GM18508 (cell line): ENCODE measurements around the gene C4orf50.

Source experiments
- ATAC-seq: cut with Tn5 transposase; IDR thresholded peaks from one replicate; pipeline ENCODE4 v1.9.1; 2021; ENCODE audit warnings: moderate number of reproducible peaks; ENCODE audit not compliant: insufficient read depth, unreplicated experiment

Gene C4orf50

GRCh38 chr4:6018331-6018730 lies at the start of gene C4orf50:
C4orf50 (minus strand) TSS chr4:6018431.
- ATAC-seq, result no peak

DNA sequence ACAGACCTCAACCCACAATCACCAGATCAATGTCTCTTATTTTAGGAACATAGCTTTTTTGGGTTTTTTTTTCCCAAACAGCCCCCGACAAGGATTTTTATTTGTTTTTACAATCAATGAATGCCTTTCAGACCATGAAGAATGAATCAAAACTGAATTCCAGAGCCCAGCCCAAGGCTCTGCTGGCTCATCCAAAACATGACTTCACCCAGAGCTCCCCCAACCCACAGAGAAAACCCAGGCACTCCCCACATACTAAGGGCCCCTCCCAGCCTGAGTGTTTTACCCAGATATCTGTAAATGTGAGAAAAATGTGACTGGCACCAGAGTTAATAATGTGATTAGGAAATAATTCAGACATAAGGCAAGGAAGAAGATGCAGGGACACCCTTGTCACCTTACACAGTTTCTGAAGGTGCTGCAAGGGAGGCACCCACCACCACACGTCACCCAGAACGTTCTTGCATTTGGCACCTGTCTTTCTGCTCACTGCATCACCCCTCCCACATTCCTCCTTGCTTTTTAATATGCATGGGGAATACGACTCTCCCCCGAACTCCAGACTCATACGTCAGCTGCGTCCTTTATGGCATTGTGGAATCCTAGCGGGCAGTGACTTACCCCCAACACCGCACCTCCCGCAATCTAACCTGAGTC lies 47.8 kb upstream of the C4orf50 start:
- no peak for ATAC-seq

- ATAC-seq, result no peak
Measured at GRCh38 chr4:6065166-6065565, 46.9 kb upstream of the C4orf50 start.

DNA sequence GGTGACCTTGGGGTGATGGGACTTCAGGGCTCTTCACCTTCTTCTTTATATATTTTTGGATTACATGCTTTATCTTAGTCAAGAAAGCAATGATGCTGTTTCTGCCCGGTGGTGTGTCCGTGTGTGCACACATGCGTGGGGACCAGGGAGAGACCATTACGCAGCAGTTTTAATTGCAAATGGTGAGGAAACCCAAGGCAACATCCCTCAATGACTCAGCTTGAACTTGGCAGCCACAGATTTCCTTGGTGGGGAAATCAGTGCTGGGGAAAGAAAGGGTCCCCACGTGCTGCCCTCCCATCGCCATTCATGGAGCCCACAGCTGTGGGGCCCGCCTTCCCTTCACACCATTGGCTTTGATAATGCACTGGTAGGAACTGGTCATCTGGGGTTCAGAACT lies 46.2 kb upstream of the C4orf50 start:
- no peak for ATAC-seq

GRCh38 chr4:6063684-6064083 lies 45.5 kb upstream of the C4orf50 start:
- ATAC-seq, result no peak

DNA sequence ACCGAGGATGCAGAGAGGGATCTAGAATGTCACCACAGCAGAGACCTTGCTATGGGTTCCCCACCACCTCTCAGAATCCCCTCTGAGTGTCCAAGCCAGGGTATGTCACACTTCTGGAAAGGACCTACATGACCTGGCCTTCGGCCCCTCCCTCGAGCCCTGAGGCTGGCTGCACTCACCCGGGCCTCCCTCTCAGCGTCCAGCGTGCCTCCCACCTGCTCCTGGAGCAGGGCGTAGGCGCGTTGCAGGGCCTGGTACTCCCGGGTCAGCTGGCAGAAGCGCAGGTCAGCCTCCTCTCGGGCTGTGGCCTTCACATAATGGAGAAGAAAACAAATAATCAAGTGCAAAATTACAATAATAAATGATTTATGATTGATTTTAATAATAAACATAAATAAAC lies 43.9 kb upstream of the C4orf50 start:
- ATAC-seq, result no peak

DNA sequence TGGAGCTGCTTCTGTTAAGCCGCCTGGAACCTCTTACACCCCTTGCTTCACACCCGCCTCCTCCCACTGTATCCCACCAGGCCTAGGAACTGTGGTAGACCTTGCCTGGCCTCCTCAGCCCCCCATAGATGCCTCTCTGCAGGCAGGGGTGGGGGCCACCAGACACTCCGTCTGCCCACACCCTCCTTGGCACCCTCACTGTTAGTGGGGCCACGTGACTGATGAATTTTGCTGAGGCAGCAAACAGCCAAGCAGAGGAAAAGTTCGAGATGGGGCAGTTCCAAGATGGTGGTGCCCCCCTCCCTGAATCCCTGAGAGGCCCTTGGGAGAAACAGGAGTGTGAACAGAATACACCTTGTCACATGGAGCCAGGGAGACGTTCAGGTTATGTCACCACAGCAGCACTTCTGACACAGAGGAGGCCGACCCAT lies 41.2 kb upstream of the C4orf50 start:
- ATAC-seq, result no peak

DNA sequence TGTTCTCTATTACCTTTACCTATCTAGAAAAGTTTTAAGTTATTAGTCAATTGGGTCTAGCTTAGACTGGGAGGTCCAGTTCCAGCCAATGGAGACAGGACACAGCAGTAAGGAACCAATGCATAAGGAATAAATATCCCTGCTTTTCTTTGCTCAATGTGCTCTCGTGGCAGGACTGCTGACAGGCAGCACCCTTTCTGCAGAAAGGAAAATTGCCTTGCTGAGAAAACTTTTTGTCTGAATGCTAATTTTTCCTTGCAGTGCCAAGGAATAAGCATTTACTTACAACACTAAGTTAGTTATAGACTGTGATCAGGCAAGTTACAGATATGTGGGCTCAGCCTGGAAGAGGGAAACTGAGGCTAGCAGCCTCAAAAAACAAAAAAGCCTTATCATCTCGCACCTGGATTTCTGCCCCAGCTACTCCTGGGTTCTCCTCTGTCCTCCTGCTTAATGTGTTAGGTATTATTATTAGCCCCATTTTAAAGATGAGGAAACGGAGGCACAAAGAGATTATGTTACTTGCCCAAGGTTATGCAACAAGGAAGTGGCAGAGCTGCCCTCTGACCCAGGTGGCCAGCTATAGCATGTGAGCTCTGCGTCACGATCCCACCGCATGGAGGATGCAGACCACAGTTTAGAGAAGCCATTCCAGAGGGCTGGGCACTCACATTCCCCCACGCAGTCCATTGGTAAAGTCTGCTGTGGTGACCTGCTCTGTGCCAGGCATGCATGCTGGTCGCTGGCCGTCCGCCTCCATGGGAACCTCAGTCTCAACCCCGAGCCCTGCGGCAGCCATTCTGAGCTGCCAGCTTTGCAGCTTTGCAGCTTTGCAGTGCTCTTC lies 40.5 kb upstream of the C4orf50 start:
- no peak for ATAC-seq

- no peak for ATAC-seq
Measured at GRCh38 chr4:6056976-6057766, 38.9 kb upstream of the C4orf50 start.

GRCh38 chr4:6055436-6055835 lies 37.2 kb upstream of the C4orf50 start:
- ATAC-seq, result no peak

DNA sequence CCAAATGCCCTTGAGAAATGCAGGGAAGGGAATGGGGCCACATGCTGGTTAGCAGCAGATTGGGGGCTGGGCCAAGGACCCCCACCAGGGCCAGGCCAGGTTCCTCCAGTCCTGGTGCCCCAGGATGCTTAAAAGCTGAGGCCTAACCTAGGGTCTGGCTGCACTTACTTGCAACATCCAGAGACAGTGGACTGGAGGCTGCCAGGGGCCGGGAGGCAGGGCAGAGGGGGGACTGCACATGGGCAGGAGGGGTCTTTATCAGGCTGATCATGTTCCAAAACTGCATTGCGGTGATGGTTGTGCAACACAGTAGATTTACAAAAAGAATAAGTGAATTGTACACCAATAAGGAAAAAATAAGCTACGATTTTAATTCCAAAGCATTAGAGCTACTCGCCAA lies 36.8 kb upstream of the C4orf50 start:
- ATAC-seq, result no peak

DNA sequence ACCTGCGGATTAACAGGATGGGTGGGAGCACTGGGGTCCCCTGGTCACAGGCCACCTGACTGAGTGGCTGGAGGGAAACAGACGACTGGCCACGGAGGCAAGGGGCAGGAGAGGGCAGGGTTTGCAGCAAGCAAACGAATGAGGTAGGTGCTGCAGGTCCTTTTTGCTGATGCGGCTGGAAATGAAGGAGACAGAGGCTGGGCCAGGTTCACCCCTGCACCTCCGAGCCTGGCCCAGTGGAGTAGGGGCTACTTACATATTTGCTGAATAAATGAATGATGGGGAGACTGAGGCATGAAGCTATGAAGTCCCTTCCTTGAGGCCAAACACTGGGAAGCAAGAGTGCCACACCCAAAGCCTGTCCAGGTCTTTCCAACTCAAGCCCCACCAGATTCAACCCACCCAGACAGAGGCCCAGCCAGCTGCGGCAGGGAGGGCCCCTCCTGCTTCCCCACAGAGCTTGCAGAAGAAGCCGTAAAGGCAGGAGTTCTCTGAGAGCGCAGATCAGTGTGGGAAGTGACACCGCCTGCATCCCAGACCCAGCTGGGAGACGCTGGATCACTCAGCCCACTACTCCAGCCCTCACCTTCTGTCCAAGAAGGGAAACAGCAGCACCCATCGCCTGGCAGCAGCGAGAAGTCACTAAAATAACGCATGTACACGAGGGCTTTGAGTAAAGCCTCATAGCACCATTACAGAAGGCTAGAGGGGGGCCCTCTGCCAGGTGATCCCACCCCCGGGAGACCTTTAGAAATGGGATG lies 36.1 kb upstream of the C4orf50 start:
- ATAC-seq, result no peak

GRCh38 chr4:6052679-6053078 lies 34.4 kb upstream of the C4orf50 start:
- ATAC-seq, result no peak

DNA sequence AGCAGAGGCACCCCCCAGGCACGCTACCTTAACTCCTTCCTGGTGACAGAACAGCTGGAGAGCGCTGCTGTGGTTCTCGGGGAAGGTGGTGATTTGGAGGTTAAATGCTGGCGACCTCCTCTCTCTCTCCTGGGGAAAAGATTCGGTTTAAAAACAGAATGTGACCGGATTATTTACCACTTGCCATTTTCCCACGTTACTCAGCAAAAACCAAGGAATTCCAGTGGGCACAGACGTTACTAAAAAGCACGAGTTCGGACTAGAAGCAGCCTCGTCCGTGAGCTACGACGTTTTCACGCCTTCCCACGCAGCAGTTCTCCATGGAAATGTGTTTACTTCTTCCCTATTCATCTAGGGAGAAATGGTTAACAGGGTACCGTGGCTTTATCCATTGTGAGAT lies 32.3 kb upstream of the C4orf50 start:
- ATAC-seq, result no peak

DNA sequence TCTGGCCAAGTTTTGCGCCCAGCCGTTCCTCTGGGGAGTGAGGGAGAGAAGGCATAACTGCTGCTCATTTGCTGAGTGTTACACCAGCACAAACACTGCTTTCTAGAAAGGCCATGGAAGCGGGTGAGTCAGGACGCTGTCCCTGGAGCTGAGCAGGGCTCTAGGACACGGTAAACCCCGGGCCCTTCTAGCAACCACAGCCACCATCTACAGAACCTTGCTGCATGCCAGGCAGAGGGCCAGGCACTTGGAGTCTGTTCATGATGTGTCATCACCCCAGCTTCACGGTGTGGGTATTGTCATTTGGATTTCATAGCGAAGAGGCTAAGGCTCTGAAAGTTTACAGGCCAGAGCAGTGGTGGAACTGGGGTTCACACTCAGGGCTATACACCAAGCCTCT lies 31.8 kb upstream of the C4orf50 start:
- no peak for ATAC-seq

DNA sequence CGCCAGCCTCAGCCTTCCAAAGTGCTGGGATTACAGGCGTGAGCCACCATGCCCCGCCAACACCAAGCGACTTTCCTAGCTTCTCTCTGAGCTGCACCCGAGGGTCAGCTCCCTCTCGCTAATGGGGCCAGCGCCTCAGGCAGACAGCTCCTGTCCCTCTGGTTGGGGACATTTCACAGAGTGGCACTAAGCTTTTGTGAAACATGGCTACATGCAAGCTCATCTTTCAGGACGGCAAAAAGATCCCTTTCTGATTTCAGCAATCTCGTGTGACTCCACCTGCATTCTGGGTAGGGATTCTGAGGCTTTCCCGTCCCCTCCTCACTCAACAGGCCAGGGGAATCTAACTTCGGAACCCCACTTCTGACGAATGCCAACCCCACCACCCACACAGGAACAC lies 31.0 kb upstream of the C4orf50 start:
- ATAC-seq, result no peak

- ATAC-seq, result no peak
Measured at GRCh38 chr4:6048537-6048936, 30.3 kb upstream of the C4orf50 start.

- no peak for ATAC-seq
Measured at GRCh38 chr4:6047130-6047673, 29.0 kb upstream of the C4orf50 start.

DNA sequence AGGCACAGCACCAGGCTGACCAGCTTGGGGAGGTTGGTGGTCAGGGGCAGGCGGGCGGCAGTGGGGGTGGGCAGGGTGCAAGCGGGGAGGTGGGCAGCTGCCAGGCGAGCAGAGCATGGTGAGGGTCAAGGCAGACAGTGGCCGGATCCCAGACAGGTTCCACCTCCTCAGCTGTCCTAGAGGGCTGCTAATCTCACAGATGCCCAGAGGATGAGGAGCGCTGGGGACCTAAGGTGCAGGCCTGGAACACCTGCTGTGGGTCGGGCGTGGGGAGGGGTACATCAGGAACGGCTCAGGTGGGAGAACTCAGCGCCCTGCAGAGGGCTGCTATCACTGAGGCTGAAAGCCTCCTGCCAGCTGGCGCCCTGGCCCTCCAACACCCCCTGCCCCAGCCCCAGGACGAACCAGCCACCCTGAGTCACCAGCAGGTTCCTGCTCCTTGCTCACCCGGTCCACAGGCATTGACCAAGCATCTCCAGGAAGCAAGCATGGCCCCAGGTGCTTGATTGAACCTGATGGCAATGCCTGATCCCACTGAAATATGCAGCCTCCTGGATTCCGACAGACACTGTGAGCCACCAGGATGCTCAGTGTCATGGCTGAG lies 28.4 kb upstream of the C4orf50 start:
- ATAC-seq, result no peak

GRCh38 chr4:6044805-6045204 lies 26.6 kb upstream of the C4orf50 start:
- ATAC-seq, result no peak
